Ishikawa (cell line): ENCODE data around the gene PPP1R9A.

ENCODE experiments used
- CEBPB ChIP-seq: IDR thresholded peaks from 2 replicates; pipeline ENCODE4 v1.6.1; 2012
- MAX ChIP-seq: IDR thresholded peaks from 2 replicates; pipeline ENCODE4 v1.6.1; 2012
- TAF1 ChIP-seq: IDR thresholded peaks from 2 replicates; pipeline ENCODE4 v1.6.1; 2012; ENCODE audit warnings: low read depth, mild to moderate bottlenecking
- TCF12 ChIP-seq: IDR thresholded peaks from 2 replicates; pipeline ENCODE4 v1.6.1; 2012; ENCODE audit warnings: low read depth
- TEAD4 ChIP-seq: IDR thresholded peaks from 2 replicates; pipeline ENCODE4 v1.6.1; 2012
- USF1 ChIP-seq: IDR thresholded peaks from 2 replicates; pipeline ENCODE4 v1.6.1; 2012
- YY1 ChIP-seq: IDR thresholded peaks from 2 replicates; pipeline ENCODE4 v1.6.1; 2012; ENCODE audit warnings: low read depth

- TF ChIP-seq TAF1 (no peak), TCF12 (no peak), MAX (no peak), USF1 (no peak), TEAD4 (no peak), CEBPB (no peak), YY1 (no peak)
Observed at GRCh38 chr7:94949532-94949931, 42.1 kb downstream of the PPP1R9A start.
